ENCODE data around the gene PPP2R5B.

The PPP2R5B gene

DNA sequence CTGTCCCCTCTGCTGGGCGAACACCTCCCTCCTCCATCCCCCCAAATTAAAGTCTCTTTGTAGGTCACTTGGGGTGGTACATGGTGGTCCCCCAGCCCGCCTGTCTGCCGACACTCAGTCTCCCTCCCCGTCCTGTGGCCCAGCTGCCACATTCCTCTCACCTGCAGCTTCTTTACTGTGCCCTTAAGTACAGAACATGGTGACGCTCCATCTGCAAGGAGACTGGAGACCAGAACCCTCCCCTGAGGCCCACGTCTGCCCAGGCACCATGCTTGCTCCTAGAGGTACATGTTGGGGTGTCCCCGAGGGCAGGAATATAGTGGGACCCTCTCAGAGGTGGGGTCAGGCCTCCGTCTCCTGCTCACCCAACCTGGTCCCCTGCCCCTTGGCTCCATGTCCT lies 40.5 kb upstream of the PPP2R5B start:
- H3K27me3 ChIP-seq (ENCODE audit: insufficient read depth, low read length) = no peaks in the 10 kb centered on the region
- no peak overlapping the region for H2BK5ac ChIP-seq (ENCODE audit: low read depth, low read length, poor library complexity)
- peaks cover 8% of the 10 kb centered on the region for H3K79me1 ChIP-seq (ENCODE audit: low read length)
- peaks cover 1% of the 10 kb centered on the region for H3K79me2 ChIP-seq (ENCODE audit: control insufficient read depth, insufficient read depth, low read length, poor library complexity)
- no peak overlapping the region for H4K12ac ChIP-seq (ENCODE audit: low read depth, low read length)
- no peaks in the 10 kb centered on the region for H3K36me3 ChIP-seq (ENCODE audit: control insufficient read depth in 1 of 2, insufficient read depth in 2 of 2, low read length in 2 of 2)
- H3K9ac ChIP-seq (ENCODE audit: low read length) = no peak overlapping the region
- H3K9me3 ChIP-seq (ENCODE audit: insufficient read depth, low read depth, low read length) = no peaks in the 10 kb centered on the region
- H3K18ac ChIP-seq (ENCODE audit: low read length) = no peak overlapping the region
- H2BK120ac ChIP-seq (ENCODE audit: insufficient read depth, low read length, poor library complexity) = no peak overlapping the region
- no peak overlapping the region for H4K8ac ChIP-seq (ENCODE audit: low read depth, low read length)
- H3K14ac ChIP-seq (ENCODE audit: low read length) = no peak overlapping the region
- no peak overlapping the region for H2AK5ac ChIP-seq (ENCODE audit: low read length)
- peaks cover 5 to 12% of the 10 kb centered on the region in 2 experiments for H3K4me1 ChIP-seq (ENCODE audit: control insufficient read depth in 1 of 2, insufficient read depth in 2 of 2, low read length in 2 of 2)
- H4K91ac ChIP-seq (ENCODE audit: low read depth, low read length) = peak overlapping the region; percentile 1
- no CpG with 5 or more reads among the region's 8 CpGs for WGBS (ENCODE audit: extremely low coverage, insufficient coverage, insufficient read length)
- H3K4me2 ChIP-seq (ENCODE audit: low read length) = no peak overlapping the region
- no peak overlapping the region for H2AFZ ChIP-seq (ENCODE audit: insufficient read depth, low read length, poor library complexity)
- H3K27ac ChIP-seq (ENCODE audit: low read depth, low read length) = no peak overlapping the region
- H3K23ac ChIP-seq (ENCODE audit: low read length) = no peak overlapping the region
- no peak overlapping the region for H3K4ac ChIP-seq (ENCODE audit: low read depth, low read length)
- no peak for DNase-seq
- no peak overlapping the region for H2BK12ac ChIP-seq (ENCODE audit: low read length)
- H3K4me3 ChIP-seq (ENCODE audit: low read depth, low read length) = no peak overlapping the region

DNA sequence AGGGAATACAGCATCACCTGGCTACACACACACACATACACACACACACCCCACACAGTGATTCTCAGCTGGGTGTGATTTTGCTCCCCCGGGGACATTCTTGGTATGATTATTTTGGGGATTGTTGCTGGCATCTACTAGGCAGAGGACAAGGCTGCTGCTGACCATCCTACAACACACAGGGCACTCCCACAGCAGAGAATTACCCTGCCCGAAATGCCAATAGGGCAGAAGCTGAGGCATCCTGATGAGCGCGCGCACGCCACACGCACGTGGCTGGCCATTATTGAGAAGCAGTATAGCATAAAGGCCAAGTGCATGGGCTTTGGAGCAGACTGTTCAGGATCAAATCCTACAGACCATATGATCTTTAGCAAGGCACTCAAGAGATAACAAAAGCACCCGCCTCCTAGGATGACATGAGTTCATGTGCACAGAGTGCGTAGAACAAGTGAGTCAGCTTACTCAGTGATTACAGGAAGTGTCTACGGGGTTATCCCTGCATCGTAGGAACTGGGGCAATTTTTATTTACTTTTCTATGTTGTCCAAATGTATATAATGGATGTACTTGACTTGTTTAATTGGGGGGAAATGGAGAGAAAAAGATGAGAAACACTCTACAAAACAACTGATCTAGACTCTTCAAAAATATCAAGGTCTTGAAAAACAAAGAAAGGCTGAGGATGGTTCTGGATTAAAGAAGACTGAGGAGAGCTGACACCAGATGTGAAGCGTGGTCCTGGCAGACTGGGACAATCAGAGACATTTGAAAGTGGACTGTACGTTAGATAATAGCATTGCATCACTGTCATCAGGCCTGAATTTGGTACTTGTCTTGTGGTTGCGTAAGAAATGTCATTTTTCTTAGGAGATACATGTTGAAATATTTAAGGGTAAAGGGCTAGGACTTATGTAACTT lies 38.9 kb upstream of the PPP2R5B start:
- no peak overlapping the region for H2AFZ ChIP-seq (ENCODE audit: insufficient read depth, low read length, poor library complexity)
- no CpG with 5 or more reads among the region's 15 CpGs for WGBS (ENCODE audit: extremely low coverage, insufficient coverage, insufficient read length)
- H3K4me1 ChIP-seq (ENCODE audit: control insufficient read depth in 1 of 2, insufficient read depth in 2 of 2, low read length in 2 of 2) = peaks cover 7 to 9% of the 10 kb centered on the region in 2 experiments
- H3K79me1 ChIP-seq (ENCODE audit: low read length) = peaks cover 6% of the 10 kb centered on the region
- H2AK5ac ChIP-seq (ENCODE audit: low read length) = no peak overlapping the region
- H3K9me3 ChIP-seq (ENCODE audit: insufficient read depth, low read depth, low read length) = no peaks in the 10 kb centered on the region
- H3K4me3 ChIP-seq (ENCODE audit: low read depth, low read length) = no peak overlapping the region
- no peak overlapping the region for H4K12ac ChIP-seq (ENCODE audit: low read depth, low read length)
- no peaks in the 10 kb centered on the region for H3K36me3 ChIP-seq (ENCODE audit: control insufficient read depth in 1 of 2, insufficient read depth in 2 of 2, low read length in 2 of 2)
- no peak overlapping the region for H3K27ac ChIP-seq (ENCODE audit: low read depth, low read length)
- no peak overlapping the region for H3K18ac ChIP-seq (ENCODE audit: low read length)
- H3K79me2 ChIP-seq (ENCODE audit: control insufficient read depth, insufficient read depth, low read length, poor library complexity) = no peaks in the 10 kb centered on the region
- H3K23ac ChIP-seq (ENCODE audit: low read length) = no peak overlapping the region
- H2BK5ac ChIP-seq (ENCODE audit: low read depth, low read length, poor library complexity) = no peak overlapping the region
- no peak overlapping the region for H4K8ac ChIP-seq (ENCODE audit: low read depth, low read length)
- H4K91ac ChIP-seq (ENCODE audit: low read depth, low read length) = no peak overlapping the region
- H3K4me2 ChIP-seq (ENCODE audit: low read length) = no peak overlapping the region
- H3K27me3 ChIP-seq (ENCODE audit: insufficient read depth, low read length) = no peaks in the 10 kb centered on the region
- H2BK12ac ChIP-seq (ENCODE audit: low read length) = no peak overlapping the region
- peak; percentile 66 to 95 for DNase-seq
- H3K9ac ChIP-seq (ENCODE audit: low read length) = no peak overlapping the region
- no peak overlapping the region for H2BK120ac ChIP-seq (ENCODE audit: insufficient read depth, low read length, poor library complexity)
- no peak overlapping the region for H3K4ac ChIP-seq (ENCODE audit: low read depth, low read length)
- no peak overlapping the region for H3K14ac ChIP-seq (ENCODE audit: low read length)

DNA sequence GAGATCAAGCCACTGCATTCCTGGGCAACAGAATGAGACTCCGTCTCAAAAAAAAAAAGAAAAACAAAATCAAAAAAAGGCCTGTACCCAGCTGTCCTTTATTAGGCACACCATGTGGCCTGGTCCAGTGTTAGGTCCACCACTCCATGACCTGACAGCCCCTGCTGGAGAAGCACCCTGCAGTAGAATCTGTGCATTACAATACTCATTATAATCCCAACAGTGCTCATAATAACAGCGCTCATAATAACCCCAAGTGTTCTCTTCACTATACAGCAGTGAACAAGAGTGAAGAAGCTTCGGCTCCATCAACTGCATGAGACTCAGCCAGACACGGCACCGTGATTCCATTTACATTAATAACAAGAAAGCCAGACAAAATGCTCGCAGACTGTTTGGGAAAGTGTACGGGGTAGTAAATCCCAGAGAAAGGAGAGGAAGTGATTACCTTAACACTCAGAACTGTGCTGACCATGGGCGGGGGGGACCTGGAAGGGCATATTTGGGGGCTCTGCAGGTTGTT lies 37.2 kb upstream of the PPP2R5B start:
- H2BK12ac ChIP-seq (ENCODE audit: low read length) = no peak overlapping the region
- peaks cover 6% of the 10 kb centered on the region for H3K79me1 ChIP-seq (ENCODE audit: low read length)
- H3K27ac ChIP-seq (ENCODE audit: low read depth, low read length) = no peak overlapping the region
- peak overlapping the region; percentile 54 for H3K4me2 ChIP-seq (ENCODE audit: low read length)
- H3K9ac ChIP-seq (ENCODE audit: low read length) = no peak overlapping the region
- H3K14ac ChIP-seq (ENCODE audit: low read length) = no peak overlapping the region
- no peak overlapping the region for H3K4ac ChIP-seq (ENCODE audit: low read depth, low read length)
- DNase-seq = no peak
- H3K23ac ChIP-seq (ENCODE audit: low read length) = no peak overlapping the region
- no peak overlapping the region for H3K18ac ChIP-seq (ENCODE audit: low read length)
- H3K4me3 ChIP-seq (ENCODE audit: low read depth, low read length) = no peak overlapping the region
- H2BK120ac ChIP-seq (ENCODE audit: insufficient read depth, low read length, poor library complexity) = peak overlapping the region; percentile 77
- peak overlapping the region; percentile 60 for H4K91ac ChIP-seq (ENCODE audit: low read depth, low read length)
- H2AK5ac ChIP-seq (ENCODE audit: low read length) = no peak overlapping the region
- H3K79me2 ChIP-seq (ENCODE audit: control insufficient read depth, insufficient read depth, low read length, poor library complexity) = no peaks in the 10 kb centered on the region
- no peak overlapping the region for H4K12ac ChIP-seq (ENCODE audit: low read depth, low read length)
- H3K27me3 ChIP-seq (ENCODE audit: insufficient read depth, low read length) = no peaks in the 10 kb centered on the region
- no peaks in the 10 kb centered on the region for H3K36me3 ChIP-seq (ENCODE audit: control insufficient read depth in 1 of 2, insufficient read depth in 2 of 2, low read length in 2 of 2)
- H4K8ac ChIP-seq (ENCODE audit: low read depth, low read length) = peak overlapping the region; percentile 90
- H3K9me3 ChIP-seq (ENCODE audit: insufficient read depth, low read depth, low read length) = no peaks in the 10 kb centered on the region
- H3K4me1 ChIP-seq (ENCODE audit: control insufficient read depth in 1 of 2, insufficient read depth in 2 of 2, low read length in 2 of 2) = peaks cover 7 to 9% of the 10 kb centered on the region in 2 experiments
- no CpG with 5 or more reads among the region's 8 CpGs for WGBS (ENCODE audit: extremely low coverage, insufficient coverage, insufficient read length)
- H2AFZ ChIP-seq (ENCODE audit: insufficient read depth, low read length, poor library complexity) = peak overlapping the region; percentile 88
- H2BK5ac ChIP-seq (ENCODE audit: low read depth, low read length, poor library complexity) = no peak overlapping the region

DNA sequence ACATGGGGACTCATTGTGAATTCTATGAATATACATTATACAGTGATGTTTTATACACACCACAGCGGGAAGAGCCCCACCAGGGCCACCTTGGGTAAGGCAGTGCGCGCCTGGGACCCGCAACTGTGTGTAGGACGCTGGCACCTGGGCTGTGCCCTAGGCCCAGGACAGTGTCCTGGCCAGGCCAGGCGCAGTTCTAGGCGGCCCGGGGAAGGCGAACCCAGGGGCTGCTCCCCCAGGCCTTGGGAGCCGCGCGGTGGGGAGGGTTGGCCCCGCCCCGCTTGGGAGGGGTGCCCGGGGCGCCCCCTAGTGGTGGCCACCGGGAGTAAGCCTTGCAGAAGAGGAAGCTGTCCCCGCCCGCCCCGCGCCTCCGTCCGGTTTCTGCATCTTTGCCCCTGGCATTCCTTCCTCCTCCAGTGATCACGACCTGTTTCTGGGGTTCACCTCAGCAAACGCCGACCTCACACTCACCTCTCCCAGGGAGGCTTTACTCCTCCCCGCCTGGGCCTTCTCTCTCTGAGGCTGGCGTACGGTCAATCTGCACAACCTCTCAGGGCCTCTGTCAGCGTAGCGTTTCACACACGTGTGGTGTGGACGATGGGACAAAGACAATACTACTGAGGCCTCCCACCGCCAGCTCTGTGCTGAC lies 36.6 kb upstream of the PPP2R5B start:
- peak overlapping the region; percentile 69 for H3K14ac ChIP-seq (ENCODE audit: low read length)

More for the DNA sequence above, 36.6 kb upstream of the PPP2R5B start:
- no peak overlapping the region for H2AK5ac ChIP-seq (ENCODE audit: low read length)
- no peaks in the 10 kb centered on the region for H3K27me3 ChIP-seq (ENCODE audit: insufficient read depth, low read length)
- H3K9ac ChIP-seq (ENCODE audit: low read length) = no peak overlapping the region
- H2BK120ac ChIP-seq (ENCODE audit: insufficient read depth, low read length, poor library complexity) = peak overlapping the region; percentile 77
- H3K4me3 ChIP-seq (ENCODE audit: low read depth, low read length) = no peak overlapping the region
- peak overlapping the region; percentile 29 for H2BK12ac ChIP-seq (ENCODE audit: low read length)
- no peak overlapping the region for H3K27ac ChIP-seq (ENCODE audit: low read depth, low read length)
- WGBS (ENCODE audit: extremely low coverage, insufficient coverage, insufficient read length) = no CpG with 5 or more reads among the region's 34 CpGs
- H3K36me3 ChIP-seq (ENCODE audit: control insufficient read depth in 1 of 2, insufficient read depth in 2 of 2, low read length in 2 of 2) = no peaks in the 10 kb centered on the region
- H3K23ac ChIP-seq (ENCODE audit: low read length) = no peak overlapping the region
- H3K79me2 ChIP-seq (ENCODE audit: control insufficient read depth, insufficient read depth, low read length, poor library complexity) = no peaks in the 10 kb centered on the region
- H3K18ac ChIP-seq (ENCODE audit: low read length) = peak overlapping the region; percentile 45
- peak overlapping the region; percentile 24 for H2BK5ac ChIP-seq (ENCODE audit: low read depth, low read length, poor library complexity)
- peak overlapping the region; percentile 54 for H3K4me2 ChIP-seq (ENCODE audit: low read length)
- no peaks in the 10 kb centered on the region for H3K9me3 ChIP-seq (ENCODE audit: insufficient read depth, low read depth, low read length)
- DNase-seq = peak; percentile 59 to 81
- H2AFZ ChIP-seq (ENCODE audit: insufficient read depth, low read length, poor library complexity) = peak overlapping the region; percentile 94
- H3K4ac ChIP-seq (ENCODE audit: low read depth, low read length) = peak overlapping the region; percentile 22
- H4K8ac ChIP-seq (ENCODE audit: low read depth, low read length) = peak overlapping the region; percentile 90
- peaks cover 7 to 9% of the 10 kb centered on the region in 2 experiments for H3K4me1 ChIP-seq (ENCODE audit: control insufficient read depth in 1 of 2, insufficient read depth in 2 of 2, low read length in 2 of 2)
- peak overlapping the region; percentile 60 for H4K91ac ChIP-seq (ENCODE audit: low read depth, low read length)
- peaks cover 6% of the 10 kb centered on the region for H3K79me1 ChIP-seq (ENCODE audit: low read length)
- peak overlapping the region; percentile 76 for H4K12ac ChIP-seq (ENCODE audit: low read depth, low read length)

Measured in trophoblast cell (in vitro differentiated cells and primary cell).